ENCODE data around the gene RPS15.

RPS15 gene

DNA sequence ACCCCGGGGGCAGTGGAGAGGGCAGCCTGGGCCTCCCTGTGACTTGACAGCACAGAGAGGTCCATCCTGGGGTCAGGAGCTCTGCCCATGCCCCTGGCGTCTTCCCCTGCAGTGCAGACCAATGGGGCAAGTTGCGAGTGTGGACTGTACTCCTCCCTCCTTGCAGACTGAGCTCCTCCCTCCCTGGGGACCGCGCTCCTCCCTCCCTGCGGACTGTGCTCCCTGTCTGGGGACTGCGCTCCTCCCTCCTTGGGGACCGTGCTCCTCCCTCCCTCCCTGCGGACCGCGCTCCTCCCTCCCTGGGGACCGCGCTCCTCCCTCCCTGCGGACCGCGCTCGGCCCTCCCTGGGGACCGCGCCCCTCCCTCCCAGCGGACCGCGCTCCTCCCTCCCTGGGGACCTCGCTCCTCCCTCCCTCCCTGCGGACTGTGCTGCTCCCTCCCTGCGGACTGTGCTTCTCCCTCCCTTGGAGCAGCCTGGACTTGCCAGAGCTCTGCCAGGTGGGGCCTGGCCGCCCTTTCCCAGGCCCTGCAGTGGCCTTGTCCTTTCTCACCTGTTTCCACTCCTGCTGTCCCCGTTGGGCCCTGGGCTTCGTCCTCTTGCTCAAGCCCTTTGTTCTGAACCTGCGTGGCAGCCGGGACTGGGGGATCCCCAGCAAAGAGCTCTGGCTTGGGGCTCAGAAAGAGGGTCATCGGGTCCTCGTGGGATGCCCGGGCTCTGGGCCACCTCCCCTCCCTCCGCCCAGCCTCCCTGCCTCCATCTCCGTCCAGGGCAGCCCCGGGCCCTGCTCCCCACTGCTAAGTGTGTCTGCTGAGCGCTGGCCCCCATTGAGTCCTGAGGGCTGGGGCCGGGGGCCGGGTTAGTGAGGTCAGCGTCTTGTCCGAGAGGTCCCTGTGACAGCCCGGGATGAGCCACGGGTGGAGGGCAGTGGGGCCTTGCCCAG lies 43.7 kb upstream of the RPS15 start:
- H3K27ac ChIP-seq (ENCODE audit: low read length): no peak overlapping the region
- H3K4me3 ChIP-seq (ENCODE audit: low read length): no peak overlapping the region

DNA sequence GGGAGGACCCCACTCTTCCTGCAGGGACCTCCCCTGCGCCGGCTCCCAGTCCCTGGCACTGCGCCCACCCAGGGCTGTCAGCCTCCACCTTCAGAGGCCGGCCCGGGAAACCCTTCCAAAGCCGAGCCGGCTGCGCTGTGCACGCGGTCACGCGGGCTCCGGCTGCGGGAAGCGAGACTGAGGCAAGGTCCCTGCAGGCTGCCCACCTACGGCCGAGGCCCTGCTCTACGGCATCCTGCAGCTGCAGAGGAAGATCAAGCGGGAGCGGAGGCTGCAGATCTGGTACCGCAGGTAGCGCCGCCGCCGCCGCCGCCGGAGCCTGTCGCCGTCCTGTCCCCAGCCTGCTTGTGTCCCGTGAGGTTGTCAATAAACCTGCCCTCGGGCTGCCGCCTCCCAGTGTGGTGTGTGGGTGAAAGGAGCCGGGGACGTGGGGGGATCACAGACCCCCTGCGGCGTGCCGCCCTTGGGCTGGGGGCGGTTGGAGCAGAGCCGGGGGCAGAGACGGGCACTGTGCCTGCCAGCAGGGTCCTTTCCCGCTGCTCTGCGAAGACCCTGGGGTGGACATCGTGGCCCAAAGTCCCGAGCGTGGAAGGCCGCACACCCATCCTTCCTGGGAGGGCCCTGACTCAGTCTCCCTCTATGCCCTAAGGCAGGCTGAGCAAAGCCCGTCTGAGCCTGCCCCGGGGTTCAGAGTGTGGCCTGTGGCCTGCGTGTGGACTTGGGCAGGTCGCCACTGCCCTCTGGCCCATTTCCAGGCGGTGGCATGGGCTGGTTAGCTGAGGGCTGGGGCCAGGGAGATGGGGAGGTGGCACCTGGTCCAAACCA lies 42.8 kb upstream of the RPS15 start:
- no peaks in the 10 kb centered on the region for H3K27me3 ChIP-seq (ENCODE audit: low read depth, low read length)
- H3K27ac ChIP-seq (ENCODE audit: low read length): no peak overlapping the region
- H3K4me3 ChIP-seq (ENCODE audit: low read length): no peak overlapping the region
- no peak overlapping the region for H2AFZ ChIP-seq (ENCODE audit: low read depth, low read length)
- TF ChIP-seq, protein P1, sequence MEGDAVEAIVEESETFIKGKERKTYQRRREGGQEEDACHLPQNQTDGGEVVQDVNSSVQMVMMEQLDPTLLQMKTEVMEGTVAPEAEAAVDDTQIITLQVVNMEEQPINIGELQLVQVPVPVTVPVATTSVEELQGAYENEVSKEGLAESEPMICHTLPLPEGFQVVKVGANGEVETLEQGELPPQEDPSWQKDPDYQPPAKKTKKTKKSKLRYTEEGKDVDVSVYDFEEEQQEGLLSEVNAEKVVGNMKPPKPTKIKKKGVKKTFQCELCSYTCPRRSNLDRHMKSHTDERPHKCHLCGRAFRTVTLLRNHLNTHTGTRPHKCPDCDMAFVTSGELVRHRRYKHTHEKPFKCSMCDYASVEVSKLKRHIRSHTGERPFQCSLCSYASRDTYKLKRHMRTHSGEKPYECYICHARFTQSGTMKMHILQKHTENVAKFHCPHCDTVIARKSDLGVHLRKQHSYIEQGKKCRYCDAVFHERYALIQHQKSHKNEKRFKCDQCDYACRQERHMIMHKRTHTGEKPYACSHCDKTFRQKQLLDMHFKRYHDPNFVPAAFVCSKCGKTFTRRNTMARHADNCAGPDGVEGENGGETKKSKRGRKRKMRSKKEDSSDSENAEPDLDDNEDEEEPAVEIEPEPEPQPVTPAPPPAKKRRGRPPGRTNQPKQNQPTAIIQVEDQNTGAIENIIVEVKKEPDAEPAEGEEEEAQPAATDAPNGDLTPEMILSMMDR (IDR thresholded peaks at IDR 0.05; ENCODE audit: low read depth, low read length): no peak
- TF ChIP-seq EZH2phosphoT487 (IDR thresholded peaks at IDR 0.05; ENCODE audit: low read depth): no peak
- no peaks in the 10 kb centered on the region for H3K4me1 ChIP-seq (ENCODE audit: low read length)
- peaks cover 15% of the 10 kb centered on the region for H3K36me3 ChIP-seq (replicated peaks; ENCODE audit: low read depth, low read length)
- H3K9me3 ChIP-seq (ENCODE audit: insufficient read depth, low read length): no peaks in the 10 kb centered on the region
- H4K20me1 ChIP-seq (ENCODE audit: insufficient read depth, low read length): no peaks in the 10 kb centered on the region; the same call in 1 of the 2 replicates
- no peaks in the 10 kb centered on the region for H3K79me2 ChIP-seq (ENCODE audit: low read length)
- no peak overlapping the region for H3K9ac ChIP-seq (ENCODE audit: low read length)
- H3K4me2 ChIP-seq (ENCODE audit: low read length): no peak overlapping the region

More for the DNA sequence above, 43.7 kb upstream of the RPS15 start:
- H3K27me3 ChIP-seq (ENCODE audit: low read depth, low read length): no peaks in the 10 kb centered on the region
- H4K20me1 ChIP-seq (ENCODE audit: insufficient read depth, low read length): no peaks in the 10 kb centered on the region; the same call in 1 of the 2 replicates
- H3K4me1 ChIP-seq (ENCODE audit: low read length): no peaks in the 10 kb centered on the region
- no peaks in the 10 kb centered on the region for H3K79me2 ChIP-seq (ENCODE audit: low read length)
- no peak overlapping the region for H3K9ac ChIP-seq (ENCODE audit: low read length)
- H3K9me3 ChIP-seq (ENCODE audit: insufficient read depth, low read length): no peaks in the 10 kb centered on the region
- TF ChIP-seq EZH2phosphoT487 (IDR thresholded peaks at IDR 0.05; ENCODE audit: low read depth): no peak
- TF ChIP-seq, protein P1 (IDR thresholded peaks at IDR 0.05; ENCODE audit: low read depth, low read length): no peak
- no peak overlapping the region for H2AFZ ChIP-seq (ENCODE audit: low read depth, low read length)
- H3K36me3 ChIP-seq (replicated peaks; ENCODE audit: low read depth, low read length): peaks cover 16% of the 10 kb centered on the region
- no peak overlapping the region for H3K4me2 ChIP-seq (ENCODE audit: low read length)

DNA sequence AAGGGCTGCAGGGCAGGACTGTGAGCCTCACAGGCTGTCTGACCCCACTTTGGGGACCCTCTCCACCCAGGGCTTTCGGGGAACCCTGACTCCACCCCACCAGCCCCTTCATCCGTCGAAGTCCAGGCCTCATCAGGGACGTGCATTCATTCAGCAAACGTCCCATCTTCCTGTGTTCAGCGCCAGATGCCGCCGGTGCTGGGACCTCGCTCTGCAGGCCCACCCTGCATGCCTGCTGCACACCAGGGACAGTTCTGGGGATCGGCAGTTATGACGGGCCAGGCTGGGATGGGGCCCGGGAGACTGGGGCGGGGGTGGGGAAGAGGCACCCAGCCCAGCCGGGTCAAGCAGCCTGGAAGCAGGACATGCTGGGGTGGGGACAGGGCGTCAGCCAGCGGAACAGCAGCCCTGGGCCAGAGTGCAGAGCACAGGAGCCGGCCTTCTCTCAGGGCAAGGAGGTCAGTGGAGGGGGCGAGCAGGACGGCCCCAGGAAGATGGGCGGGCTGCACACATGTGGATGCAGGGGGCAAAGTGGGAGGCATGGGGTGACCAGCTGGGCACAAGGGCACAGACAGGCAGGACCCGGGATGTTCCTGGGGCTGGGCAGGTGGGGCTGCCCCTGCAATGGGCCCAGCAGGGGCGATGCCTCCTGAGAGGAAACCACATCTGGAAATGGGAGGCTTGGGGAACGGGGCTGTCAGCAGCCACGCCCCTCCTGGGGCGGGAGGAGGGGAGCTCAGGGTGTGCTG lies 42.0 kb upstream of the RPS15 start:
- Histone ChIP-seq H3K27me3 (ENCODE audit: low read depth, low read length) (no peaks in the 10 kb centered on the region), H3K36me3 (replicated peaks; ENCODE audit: low read depth, low read length) (peaks cover 13% of the 10 kb centered on the region), H3K27ac (ENCODE audit: low read length) (no peak overlapping the region)

More for the DNA sequence above, 42.0 kb upstream of the RPS15 start:
- Histone ChIP-seq H3K9me3 (ENCODE audit: insufficient read depth, low read length) (no peaks in the 10 kb centered on the region), H4K20me1 (ENCODE audit: insufficient read depth, low read length) (no peaks in the 10 kb centered on the region; the same call in 1 of the 2 replicates), H3K4me1 (ENCODE audit: low read length) (no peaks in the 10 kb centered on the region), H3K79me2 (ENCODE audit: low read length) (no peaks in the 10 kb centered on the region), H2AFZ (ENCODE audit: low read depth, low read length) (no peak overlapping the region), H3K9ac (ENCODE audit: low read length) (no peak overlapping the region), H3K4me3 (ENCODE audit: low read length) (no peak overlapping the region), H3K4me2 (ENCODE audit: low read length) (no peak overlapping the region)
- TF ChIP-seq EZH2phosphoT487 (IDR thresholded peaks at IDR 0.05; ENCODE audit: low read depth): no peak
- TF ChIP-seq, protein P1 (IDR thresholded peaks at IDR 0.05; ENCODE audit: low read depth, low read length): no peak
